ENCODE data around the gene MRPL46.
"Not testable (repeated sequence)": the region's sequence is repeated elsewhere in the genome, so short reads cannot be mapped to it uniquely, and the experiment has no call there.

MRPL46 gene

GRCh38 chr15:88491158-88491557 is 24.0 kb upstream of the MRPL46 start:
- no peak overlapping the region for H3K4me3 ChIP-seq (ENCODE audit: low read length)
- no peaks in the 10 kb centered on the region for H3K27me3 ChIP-seq (ENCODE audit: insufficient read depth, low read length)
- H3K9me3 ChIP-seq (ENCODE audit: low read length): no peaks in the 10 kb centered on the region
- peaks cover 12% of the 10 kb centered on the region for H3K4me1 ChIP-seq (ENCODE audit: insufficient read depth, low read length)
- no peaks in the 10 kb centered on the region for H3K36me3 ChIP-seq (ENCODE audit: insufficient read depth, low read length)
- H2AFZ ChIP-seq (ENCODE audit: low read depth, low read length): no peak overlapping the region

- Histone ChIP-seq H3K4me3 (ENCODE audit: low read length) (no peak overlapping the region), H3K9me3 (ENCODE audit: low read length) (no peaks in the 10 kb centered on the region), H3K27me3 (ENCODE audit: insufficient read depth, low read length) (no peaks in the 10 kb centered on the region), H3K4me1 (ENCODE audit: insufficient read depth, low read length) (peaks cover 22% of the 10 kb centered on the region), H2AFZ (ENCODE audit: low read depth, low read length) (no peak overlapping the region), H3K36me3 (ENCODE audit: insufficient read depth, low read length) (no peaks in the 10 kb centered on the region)
These were observed 22.8 kb upstream of the MRPL46 start for GRCh38 chr15:88490036-88490435.

GRCh38 chr15:88489321-88489720 is 22.1 kb upstream of the MRPL46 start:
- Histone ChIP-seq H3K36me3 (ENCODE audit: insufficient read depth, low read length) (no peaks in the 10 kb centered on the region), H3K27me3 (ENCODE audit: insufficient read depth, low read length) (no peaks in the 10 kb centered on the region), H3K4me3 (ENCODE audit: low read length) (no peak overlapping the region), H3K4me1 (ENCODE audit: insufficient read depth, low read length) (peaks cover 29% of the 10 kb centered on the region), H2AFZ (ENCODE audit: low read depth, low read length) (no peak overlapping the region), H3K9me3 (ENCODE audit: low read length) (no peaks in the 10 kb centered on the region)

DNA sequence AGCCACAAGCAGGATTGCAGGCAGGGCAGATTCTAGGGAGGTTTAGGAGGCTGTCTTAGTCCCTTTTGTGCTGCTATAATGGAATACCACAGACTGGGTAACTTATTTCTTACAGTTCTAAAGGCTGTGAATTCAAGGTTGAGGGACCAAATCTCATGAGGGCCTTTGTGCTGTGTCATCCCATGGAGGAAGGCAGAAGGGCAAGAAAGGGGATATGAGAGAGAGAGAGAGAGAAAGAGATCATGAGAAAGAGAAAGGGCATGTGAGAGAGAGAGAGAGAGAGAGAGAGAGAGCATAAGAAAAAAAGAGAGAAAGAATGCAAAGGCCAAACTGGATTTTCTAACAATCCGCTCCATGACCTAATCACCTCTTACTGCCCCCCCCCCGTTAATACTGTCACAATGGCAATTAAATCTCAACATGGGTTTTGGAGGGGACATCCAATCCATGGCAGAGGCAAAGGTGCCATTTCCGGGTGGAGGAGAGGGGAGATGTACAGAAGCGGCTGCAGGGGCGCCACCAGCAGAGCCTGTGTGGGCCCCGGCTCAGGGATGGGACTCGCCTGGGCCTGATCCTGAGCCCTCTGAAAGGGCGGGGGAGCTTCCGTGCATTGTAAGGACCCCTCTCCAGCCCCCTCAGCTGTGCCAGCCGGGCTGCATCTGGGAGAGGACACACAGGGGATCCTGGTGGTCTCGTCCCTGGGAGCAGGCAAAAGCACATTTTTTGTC is 20.8 kb upstream of the MRPL46 start:
- no peaks in the 10 kb centered on the region for H3K9me3 ChIP-seq (ENCODE audit: low read length)
- H3K27me3 ChIP-seq (ENCODE audit: insufficient read depth, low read length): no peaks in the 10 kb centered on the region
- no peak overlapping the region for H2AFZ ChIP-seq (ENCODE audit: low read depth, low read length)
- no peak overlapping the region for H3K4me3 ChIP-seq (ENCODE audit: low read length)
- peaks cover 40% of the 10 kb centered on the region for H3K4me1 ChIP-seq (ENCODE audit: insufficient read depth, low read length)
- no peaks in the 10 kb centered on the region for H3K36me3 ChIP-seq (ENCODE audit: insufficient read depth, low read length)

DNA sequence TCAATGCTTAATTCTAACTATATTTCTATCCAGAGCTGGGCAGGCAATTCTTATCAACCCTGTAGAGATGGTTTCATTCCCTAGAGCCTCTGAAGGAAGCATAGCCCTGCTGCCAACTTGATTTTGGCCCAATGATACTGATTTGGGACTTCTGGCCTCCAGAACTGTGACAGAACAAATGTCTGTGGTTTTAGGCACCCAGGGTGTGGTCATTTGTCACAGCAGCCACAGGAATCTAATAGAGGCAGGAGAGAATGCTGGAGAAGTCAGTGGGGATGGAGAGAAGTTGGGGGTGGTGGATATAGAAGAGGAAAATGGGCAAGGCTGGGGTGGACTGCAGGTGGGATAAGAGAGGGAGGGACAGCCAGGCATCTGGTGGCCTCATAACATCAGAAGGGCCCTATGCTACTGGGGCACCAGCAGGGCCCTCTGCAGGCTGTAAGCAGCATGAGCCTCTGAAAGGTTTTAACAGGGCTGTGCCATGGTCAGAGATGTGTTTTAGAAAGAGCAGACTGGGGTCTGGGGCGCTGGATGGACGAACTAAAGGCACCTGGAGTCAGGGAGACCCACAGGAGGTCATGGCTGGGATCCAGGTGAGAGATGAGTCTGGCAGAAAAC is 20.1 kb upstream of the MRPL46 start:
- H3K4me3 ChIP-seq (ENCODE audit: low read length): no peak overlapping the region
- H3K36me3 ChIP-seq (ENCODE audit: insufficient read depth, low read length): no peaks in the 10 kb centered on the region
- no peaks in the 10 kb centered on the region for H3K27me3 ChIP-seq (ENCODE audit: insufficient read depth, low read length)
- no peaks in the 10 kb centered on the region for H3K9me3 ChIP-seq (ENCODE audit: low read length)
- peaks cover 40% of the 10 kb centered on the region for H3K4me1 ChIP-seq (ENCODE audit: insufficient read depth, low read length)
- H2AFZ ChIP-seq (ENCODE audit: low read depth, low read length): no peak overlapping the region

GRCh38 chr15:88484682-88485331 is 17.6 kb upstream of the MRPL46 start:
- H3K9me3 ChIP-seq (ENCODE audit: low read length): no peaks in the 10 kb centered on the region
- H3K4me1 ChIP-seq (ENCODE audit: insufficient read depth, low read length): peaks cover 40% of the 10 kb centered on the region
- no peak overlapping the region for H3K4me3 ChIP-seq (ENCODE audit: low read length)
- H3K36me3 ChIP-seq (ENCODE audit: insufficient read depth, low read length): no peaks in the 10 kb centered on the region
- H3K27me3 ChIP-seq (ENCODE audit: insufficient read depth, low read length): no peaks in the 10 kb centered on the region
- no peak overlapping the region for H2AFZ ChIP-seq (ENCODE audit: low read depth, low read length)

DNA sequence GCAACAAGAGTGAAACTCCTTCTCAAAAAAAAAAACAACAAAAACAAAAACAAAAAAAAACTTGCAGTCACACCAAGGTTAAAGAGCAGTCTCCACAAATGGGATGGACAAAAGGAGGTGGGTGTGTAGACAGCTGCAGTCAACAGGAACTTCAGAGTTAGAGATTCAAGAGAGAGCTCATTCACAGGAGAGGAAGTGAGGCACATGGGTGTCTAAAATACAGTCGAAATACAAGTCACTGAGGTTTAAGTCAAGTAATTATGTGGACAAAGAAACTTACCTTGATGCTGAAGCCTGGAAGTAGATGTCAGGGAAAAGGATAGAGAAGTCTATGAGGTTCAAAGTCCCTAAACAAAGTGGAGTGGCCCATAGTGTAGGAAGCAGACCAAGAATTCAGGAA is 15.1 kb upstream of the MRPL46 start:
- Histone ChIP-seq H3K4me1 (ENCODE audit: insufficient read depth, low read length) (peaks cover 28% of the 10 kb centered on the region), H3K4me3 (ENCODE audit: low read length) (no peak overlapping the region), H3K36me3 (ENCODE audit: insufficient read depth, low read length) (peaks cover 12% of the 10 kb centered on the region), H3K9me3 (ENCODE audit: low read length) (no peaks in the 10 kb centered on the region), H2AFZ (ENCODE audit: low read depth, low read length) (no peak overlapping the region), H3K27me3 (ENCODE audit: insufficient read depth, low read length) (no peaks in the 10 kb centered on the region)

GRCh38 chr15:88480981-88481380 is 13.8 kb upstream of the MRPL46 start:
- Histone ChIP-seq H3K4me1 (ENCODE audit: insufficient read depth, low read length) (peaks cover 31% of the 10 kb centered on the region), H3K27me3 (ENCODE audit: insufficient read depth, low read length) (no peaks in the 10 kb centered on the region), H3K9me3 (ENCODE audit: low read length) (no peaks in the 10 kb centered on the region), H2AFZ (ENCODE audit: low read depth, low read length) (no peak overlapping the region), H3K36me3 (ENCODE audit: insufficient read depth, low read length) (peaks cover 22% of the 10 kb centered on the region), H3K4me3 (ENCODE audit: low read length) (no peak overlapping the region)

DNA sequence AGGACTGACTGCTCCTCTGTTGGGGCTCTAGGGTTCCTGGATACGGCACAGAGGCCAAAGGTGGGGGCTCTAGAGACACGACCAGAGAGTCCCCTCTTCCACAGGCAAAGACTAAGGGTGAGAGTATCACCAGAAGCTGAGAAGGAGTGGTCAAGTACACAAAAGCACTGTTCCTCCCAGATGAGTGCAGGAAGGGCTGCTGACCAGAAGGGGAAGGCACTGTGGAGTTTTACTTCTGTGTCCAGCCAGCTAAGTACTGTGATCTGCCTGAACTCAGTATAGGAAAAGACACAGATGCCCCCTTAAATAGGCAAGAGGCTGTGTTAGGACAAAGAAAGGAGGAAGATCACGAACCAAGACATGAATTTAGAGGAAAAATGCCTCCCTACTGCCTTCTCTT is 12.0 kb upstream of the MRPL46 start:
- H3K4me3 ChIP-seq (ENCODE audit: low read length): no peak overlapping the region
- peaks cover 13% of the 10 kb centered on the region for H3K4me1 ChIP-seq (ENCODE audit: insufficient read depth, low read length)
- H3K36me3 ChIP-seq (ENCODE audit: insufficient read depth, low read length): peaks cover 28% of the 10 kb centered on the region
- H2AFZ ChIP-seq (ENCODE audit: low read depth, low read length): no peak overlapping the region
- H3K27me3 ChIP-seq (ENCODE audit: insufficient read depth, low read length): no peaks in the 10 kb centered on the region
- H3K9me3 ChIP-seq (ENCODE audit: low read length): no peaks in the 10 kb centered on the region

DNA sequence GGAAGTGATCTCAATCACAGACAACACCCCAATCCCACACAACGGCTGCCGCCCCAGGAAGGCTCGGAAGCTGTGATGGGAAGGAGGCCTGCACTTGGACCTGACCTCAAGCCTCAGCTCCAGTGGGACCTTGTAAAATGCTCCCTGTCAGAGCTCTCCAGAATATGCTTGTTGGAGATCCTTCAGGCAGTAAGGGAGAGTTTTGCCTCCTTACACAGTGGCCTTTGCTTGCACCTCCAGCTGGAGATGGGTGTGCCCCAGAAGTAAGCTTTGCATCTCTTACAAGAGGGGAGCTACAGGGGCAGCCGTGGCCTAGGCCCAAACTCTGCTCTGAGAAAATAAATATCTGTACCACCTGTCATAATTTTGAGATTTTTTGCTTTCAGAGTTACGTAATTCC is 10.7 kb upstream of the MRPL46 start:
- Histone ChIP-seq H3K36me3 (ENCODE audit: insufficient read depth, low read length) (peaks cover 35% of the 10 kb centered on the region), H2AFZ (ENCODE audit: low read depth, low read length) (no peak overlapping the region), H3K27me3 (ENCODE audit: insufficient read depth, low read length) (no peaks in the 10 kb centered on the region), H3K4me1 (ENCODE audit: insufficient read depth, low read length) (peaks cover 3% of the 10 kb centered on the region), H3K4me3 (ENCODE audit: low read length) (no peak overlapping the region), H3K9me3 (ENCODE audit: low read length) (no peaks in the 10 kb centered on the region)

DNA sequence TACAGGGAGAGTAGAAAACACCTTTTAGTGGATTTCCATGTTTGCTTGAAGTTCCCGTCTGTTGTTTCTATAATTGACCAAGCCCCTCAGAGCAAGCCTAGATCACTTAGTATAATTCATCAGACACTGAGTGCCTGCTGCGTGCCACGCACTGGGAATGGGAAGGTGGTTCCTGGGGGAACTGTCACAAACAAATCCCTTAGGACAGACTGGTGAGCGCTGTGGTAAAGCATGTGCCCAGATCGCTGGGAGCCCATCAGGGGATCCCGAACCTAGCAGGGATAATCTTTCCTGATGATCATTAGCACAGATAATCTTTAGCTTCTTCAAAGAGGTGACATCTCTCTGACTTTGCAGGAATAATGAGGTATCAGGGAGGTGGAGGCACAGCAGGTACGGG is 9.9 kb upstream of the MRPL46 start:
- Histone ChIP-seq H3K4me1 (ENCODE audit: insufficient read depth, low read length) (peaks cover 3% of the 10 kb centered on the region), H3K27me3 (ENCODE audit: insufficient read depth, low read length) (no peaks in the 10 kb centered on the region), H2AFZ (ENCODE audit: low read depth, low read length) (no peak overlapping the region), H3K36me3 (ENCODE audit: insufficient read depth, low read length) (peaks cover 40% of the 10 kb centered on the region), H3K9me3 (ENCODE audit: low read length) (no peaks in the 10 kb centered on the region), H3K4me3 (ENCODE audit: low read length) (no peak overlapping the region)

DNA sequence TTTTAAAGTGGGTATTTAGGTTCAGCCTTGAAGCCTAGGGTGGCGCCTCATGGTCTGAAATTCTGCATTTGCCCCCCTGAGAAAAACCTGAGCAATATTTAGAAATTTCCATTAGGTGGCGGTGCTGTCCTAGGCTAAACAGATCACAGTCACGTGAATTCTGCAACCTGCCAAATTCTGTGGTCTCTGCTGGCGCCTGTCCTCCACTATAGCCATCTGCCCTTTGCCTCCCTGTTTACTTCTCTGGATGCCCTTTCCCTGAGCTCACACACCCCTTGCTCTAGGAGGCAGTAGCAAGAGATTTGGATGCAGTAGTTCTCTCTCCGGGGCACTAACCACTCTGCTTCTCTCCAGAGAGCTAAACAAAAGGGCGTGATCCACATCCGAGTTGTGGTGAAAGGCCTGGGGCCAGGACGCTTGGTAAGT is 9.5 kb upstream of the MRPL46 start:
- Histone ChIP-seq H3K9me3 (ENCODE audit: low read length) (no peaks in the 10 kb centered on the region), H3K4me3 (ENCODE audit: low read length) (no peak overlapping the region), H3K4me1 (ENCODE audit: insufficient read depth, low read length) (peaks cover 3% of the 10 kb centered on the region), H3K36me3 (ENCODE audit: insufficient read depth, low read length) (peaks cover 40% of the 10 kb centered on the region), H2AFZ (ENCODE audit: low read depth, low read length) (no peak overlapping the region), H3K27me3 (ENCODE audit: insufficient read depth, low read length) (no peaks in the 10 kb centered on the region)

GRCh38 chr15:88473661-88474293 is 6.6 kb upstream of the MRPL46 start:
- H3K36me3 ChIP-seq (ENCODE audit: insufficient read depth, low read length): peaks cover 40% of the 10 kb centered on the region

More at GRCh38 chr15:88473661-88474293, 6.6 kb upstream of the MRPL46 start:
- H3K4me1 ChIP-seq (ENCODE audit: insufficient read depth, low read length); H3K9me3 ChIP-seq (ENCODE audit: low read length); H3K4me3 ChIP-seq (ENCODE audit: low read length); H3K27me3 ChIP-seq (ENCODE audit: insufficient read depth, low read length); H2AFZ ChIP-seq (ENCODE audit: low read depth, low read length): not testable (repeated sequence)

Data from neuron (in vitro differentiated cells).